Measurements from ENCODE around the gene TNFRSF6B. TPM values are rescaled to one million over a fixed set of nuclear protein-coding genes. Genes with fewer than 3 reads are reported as not detected.

The TNFRSF6B gene
- total RNA-seq, 1 experiment from 2014 or later = not detected

GRCh38 chr20:63663332-63664066 lies 33.0 kb upstream of the TNFRSF6B start:
- ATAC-seq (no peak), DNase-seq (ENCODE audit: low read depth, low spot score) (no peak)
- no peak for TF ChIP-seq POLR2AphosphoS5 (IDR thresholded peaks at IDR 0.05; ENCODE audit: low read depth, low read length)
- TF ChIP-seq REST (IDR thresholded peaks at IDR 0.05; ENCODE audit: insufficient read depth in 1 of 2, low read depth in 2 of 2, low read length in 1 of 2) = no peak
- no peak for TF ChIP-seq SIN3A (IDR thresholded peaks at IDR 0.05; ENCODE audit: borderline replicate concordance, insufficient read depth, low read depth, low read length)
- no peak for TF ChIP-seq TCF7L2 (IDR thresholded peaks at IDR 0.05; ENCODE audit: low read depth, low read length)
- no peak for TF ChIP-seq CTCF (IDR thresholded peaks at IDR 0.05)
- Histone ChIP-seq H3K9me3 (ENCODE audit: control insufficient read depth, insufficient read depth, low read depth, low read length) (no peaks in the 10 kb centered on the region), H3K4me1 (ENCODE audit: control insufficient read depth, insufficient read depth, low read length) (peaks cover 5% of the 10 kb centered on the region; the same call in 1 of the 2 replicates), H3K4me3 (ENCODE audit: low read depth in 2 of 2, low read length in 2 of 2) (no peak overlapping the region), H3K36me3 (ENCODE audit: control insufficient read depth, insufficient read depth, low read length) (peaks cover 2% of the 10 kb centered on the region; the same call in 1 of the 2 replicates), H3K27ac (ENCODE audit: low read length) (no peak overlapping the region), H3K27me3 (ENCODE audit: control insufficient read depth, insufficient read depth, low read length) (no peaks in the 10 kb centered on the region)
- in situ Hi-C loops (cut with HindIII; ENCODE audit: low pct_unique_long_range_greater_than_20kb, low sequenced_read_pairs) = no loop called here
- ChIA-PET CTCF (no interaction called here), POLR2A (no interaction called here)
- BruUV-seq (replicated peaks) = no TSS peak
- intact Hi-C loops (cut with micrococcal nuclease; ENCODE audit: unreplicated experiment) = no loop called here

DNA sequence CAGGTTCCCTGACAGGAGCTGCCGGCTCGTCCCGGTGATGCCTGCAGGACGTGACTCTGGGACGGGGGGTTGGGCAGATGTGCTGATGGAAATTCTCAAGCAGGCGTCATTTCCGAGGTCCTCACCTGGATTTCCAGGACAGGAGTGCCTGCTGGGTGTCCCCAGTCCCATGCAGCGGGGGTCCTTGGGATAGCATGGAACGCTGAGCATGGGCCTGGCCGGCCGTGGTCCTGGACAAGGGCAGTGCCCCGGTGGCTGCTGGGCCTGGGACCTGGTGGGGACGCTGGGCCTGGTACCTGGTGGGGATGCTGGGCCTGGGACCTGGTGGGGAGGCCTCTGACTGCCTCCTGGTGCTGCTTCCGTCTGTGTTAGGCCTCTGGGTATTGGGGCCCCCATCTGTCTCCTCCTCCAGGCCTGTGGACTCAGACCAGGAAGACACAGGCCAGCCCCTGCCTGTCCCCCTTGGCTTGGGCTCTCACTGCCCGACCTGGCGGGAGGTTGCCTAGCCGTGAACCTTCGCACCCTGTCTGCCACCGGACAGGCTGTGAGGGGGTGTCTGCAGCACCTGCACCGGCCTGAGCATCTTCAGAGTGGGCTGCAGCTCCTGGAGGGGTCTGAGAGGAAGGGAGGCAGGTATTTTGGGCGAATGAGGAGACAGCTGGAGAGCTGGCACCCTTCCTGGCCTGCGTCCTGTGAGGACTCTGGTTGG lies 32.2 kb upstream of the TNFRSF6B start:
- TF ChIP-seq TCF7L2 (IDR thresholded peaks at IDR 0.05; ENCODE audit: low read depth, low read length) (no peak), POLR2AphosphoS5 (IDR thresholded peaks at IDR 0.05; ENCODE audit: low read depth, low read length) (no peak), CTCF (IDR thresholded peaks at IDR 0.05) (no peak), REST (IDR thresholded peaks at IDR 0.05; ENCODE audit: insufficient read depth in 1 of 2, low read depth in 2 of 2, low read length in 1 of 2) (no peak), SIN3A (IDR thresholded peaks at IDR 0.05; ENCODE audit: borderline replicate concordance, insufficient read depth, low read depth, low read length) (no peak)
- Histone ChIP-seq H3K4me1 (ENCODE audit: control insufficient read depth, insufficient read depth, low read length) (peaks cover 1% of the 10 kb centered on the region; the same call in 1 of the 2 replicates), H3K27ac (ENCODE audit: low read length) (no peak overlapping the region), H3K4me3 (ENCODE audit: low read depth in 2 of 2, low read length in 2 of 2) (no peak overlapping the region), H3K9me3 (ENCODE audit: control insufficient read depth, insufficient read depth, low read depth, low read length) (no peaks in the 10 kb centered on the region), H3K36me3 (ENCODE audit: control insufficient read depth, insufficient read depth, low read length) (no peaks in the 10 kb centered on the region), H3K27me3 (ENCODE audit: control insufficient read depth, insufficient read depth, low read length) (no peaks in the 10 kb centered on the region)
- intact Hi-C loops (cut with micrococcal nuclease; ENCODE audit: unreplicated experiment) (no loop called here), in situ Hi-C loops (cut with HindIII; ENCODE audit: low pct_unique_long_range_greater_than_20kb, low sequenced_read_pairs) (no loop called here)
- DNase-seq (ENCODE audit: low read depth, low spot score) = no peak
- ChIA-PET CTCF (interaction anchor here (0.6 kb wide), 1 partner anchor 22 kb away, joined by 3 read pairs; no protein-coding TSS in a partner anchor), POLR2A (no interaction called here)
- ATAC-seq = no peak
- no TSS peak for BruUV-seq (replicated peaks)

All from Panc1 (cell line).